ENCODE data around the gene RNF224. TPM values are rescaled to one million over a fixed set of nuclear protein-coding genes. Genes with fewer than 3 reads are reported as not detected.

Gene RNF224
- total RNA-seq = not detected
- long read RNA-seq = 0 reads

- ATAC-seq (peak; percentile 28), DNase-seq (ENCODE audit: missing footprints) (peak; percentile 87)
- intact Hi-C loops (cut with DNase I) = loop anchor here (2.0 kb wide), 1 partner anchor 110 kb away; no protein-coding TSS in a partner anchor
Observed at GRCh38 chr9:137227054-137227852, at the start of gene RNF224. Gene RNF224 (plus strand): TSS chr9:137227502. CDS start chr9:137228336, 834 bp downstream.

- no peak for DNase-seq (ENCODE audit: missing footprints)
- no peak for ATAC-seq
- intact Hi-C loops (cut with DNase I) = no loop called here
Observed at GRCh38 chr9:137178201-137178938, 48.9 kb upstream of the RNF224 start.

- no peak for ATAC-seq
- intact Hi-C loops (cut with DNase I) = no loop called here
Observed at GRCh38 chr9:137178939-137179630, 48.2 kb upstream of the RNF224 start.

GRCh38 chr9:137179761-137180160 lies 47.5 kb upstream of the RNF224 start:
- DNase-seq (ENCODE audit: missing footprints) (no peak), ATAC-seq (no peak)
- intact Hi-C loops (cut with DNase I) = no loop called here

More at GRCh38 chr9:137178939-137179630, 48.2 kb upstream of the RNF224 start:
- DNase-seq (ENCODE audit: missing footprints) = no peak

GRCh38 chr9:137180491-137180890 lies 46.8 kb upstream of the RNF224 start:
- DNase-seq (ENCODE audit: missing footprints) (no peak), ATAC-seq (no peak)
- intact Hi-C loops (cut with DNase I) = no loop called here

- ATAC-seq = no peak
- no peak for DNase-seq (ENCODE audit: missing footprints)
- intact Hi-C loops (cut with DNase I) = no loop called here
Observed at GRCh38 chr9:137181680-137182079, 45.6 kb upstream of the RNF224 start.

- ATAC-seq = no peak
- intact Hi-C loops (cut with DNase I) = no loop called here
Observed at GRCh38 chr9:137182836-137183235, 44.5 kb upstream of the RNF224 start.

GRCh38 chr9:137183980-137184595 lies 43.2 kb upstream of the RNF224 start:
- ATAC-seq (no peak), DNase-seq (ENCODE audit: missing footprints) (no peak)
- intact Hi-C loops (cut with DNase I) = no loop called here

More at GRCh38 chr9:137182836-137183235, 44.5 kb upstream of the RNF224 start:
- no peak for DNase-seq (ENCODE audit: missing footprints)

- no peak for DNase-seq (ENCODE audit: missing footprints)
- ATAC-seq = no peak
- intact Hi-C loops (cut with DNase I) = loop anchor here (5.0 kb wide), 2 partner anchors 52 to 58 kb away; no protein-coding TSS in a partner anchor
Observed at GRCh38 chr9:137184881-137185660, 42.2 kb upstream of the RNF224 start.

- ATAC-seq (no peak), DNase-seq (ENCODE audit: missing footprints) (no peak)
- intact Hi-C loops (cut with DNase I) = loop anchor here (5.0 kb wide), 2 partner anchors 51 to 59 kb away; no protein-coding TSS in a partner anchor
Observed at GRCh38 chr9:137185921-137186320, 41.4 kb upstream of the RNF224 start.

GRCh38 chr9:137186385-137186784 lies 40.9 kb upstream of the RNF224 start:
- ATAC-seq (no peak), DNase-seq (ENCODE audit: missing footprints) (no peak)
- intact Hi-C loops (cut with DNase I) = loop anchor here (5.0 kb wide), 2 partner anchors 51 to 59 kb away; no protein-coding TSS in a partner anchor

- DNase-seq (ENCODE audit: missing footprints) (no peak), ATAC-seq (no peak)
- intact Hi-C loops (cut with DNase I) = loop anchor here (5.0 kb wide), 2 partner anchors 50 to 60 kb away; no protein-coding TSS in a partner anchor
Observed at GRCh38 chr9:137187386-137187785, 39.9 kb upstream of the RNF224 start.

GRCh38 chr9:137188086-137188489 lies 39.2 kb upstream of the RNF224 start:
- no peak for DNase-seq (ENCODE audit: missing footprints)
- ATAC-seq = peak; percentile 6
- intact Hi-C loops (cut with DNase I) = loop anchor here (2.0 to 5.0 kb wide), 5 partner anchors 17 to 73 kb away; partner anchors contain the start of genes DPP7, NDOR1, RNF208 and TMEM203

GRCh38 chr9:137188490-137189296 lies 38.6 kb upstream of the RNF224 start, which contains the start of the genes ANAPC2 and SSNA1:
Gene ANAPC2 (minus strand): TSS chr9:137188560. CDS start chr9:137188532, 28 bp downstream.
Gene SSNA1 (plus strand): TSS chr9:137188676. CDS start chr9:137188727, 51 bp downstream.
- peak; percentile 90 for ATAC-seq
- peak; percentile 97 for DNase-seq (ENCODE audit: missing footprints)
- intact Hi-C loops (cut with DNase I) = loop anchor here (2.0 to 5.0 kb wide), 5 partner anchors 16 to 74 kb away; partner anchors contain the start of genes DPP7, NDOR1, RNF208 and TMEM203

- intact Hi-C loops (cut with DNase I) = loop anchor here (2.0 to 5.0 kb wide), 5 partner anchors 15 to 75 kb away; partner anchors contain the start of genes DPP7, NDOR1, RNF208 and TMEM203
- ATAC-seq (no peak), DNase-seq (ENCODE audit: missing footprints) (no peak)
Observed at GRCh38 chr9:137189297-137190295, 37.7 kb upstream of the RNF224 start.
